DMS114 treated with DMSO at 0.1 percent for 48 hours (cell line): ENCODE data around the gene SCN4A.
"Not testable (repeated sequence)": the region's sequence is repeated elsewhere in the genome, so short reads cannot be mapped to it uniquely, and the experiment has no call there.

Experiments
- DNase-seq: peaks from one replicate; lab custom pipeline; 2025; ENCODE audit not compliant: unreplicated experiment; lab: John Stamatoyannopoulos, UW

Gene SCN4A

GRCh38 chr17:63986821-63987220 lies 14.1 kb upstream of the SCN4A start:
- no peak for DNase-seq

DNA sequence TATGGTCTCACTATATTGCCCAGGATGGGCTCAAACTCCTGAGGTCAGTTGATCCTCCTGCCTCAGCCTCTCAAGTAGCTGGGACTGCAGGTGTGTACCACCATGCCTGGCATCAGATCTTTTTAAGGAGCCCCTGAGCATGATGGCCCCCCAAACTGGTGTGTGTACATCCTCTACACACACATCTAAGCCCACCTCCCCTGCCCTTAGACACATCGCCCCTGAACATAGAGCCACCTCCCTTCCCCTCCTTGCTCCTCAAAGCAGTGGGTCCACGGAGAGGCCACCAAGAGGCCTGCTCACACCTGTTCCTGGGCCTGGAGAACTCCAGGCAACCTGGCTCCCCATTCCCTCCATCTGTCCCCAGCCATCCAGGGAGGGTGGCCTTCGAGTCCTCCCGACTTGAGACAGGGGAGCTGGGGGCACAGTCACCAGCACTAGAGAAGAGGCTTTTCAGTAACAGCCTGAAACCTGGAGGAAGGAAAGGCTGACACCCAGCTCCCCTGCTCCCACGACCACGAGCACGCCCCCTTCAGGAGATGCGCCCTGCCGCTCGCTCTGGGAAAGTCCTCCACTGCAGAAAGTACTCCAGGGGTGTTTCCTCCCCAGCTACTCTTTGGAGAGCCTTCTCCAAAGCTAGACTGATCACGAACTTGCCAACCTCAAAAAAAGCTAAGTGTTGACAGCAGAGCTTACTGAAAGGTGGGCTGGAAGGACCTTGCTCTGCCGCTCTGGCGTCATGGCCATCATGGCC lies 12.8 kb upstream of the SCN4A start:
- no peak for DNase-seq

DNA sequence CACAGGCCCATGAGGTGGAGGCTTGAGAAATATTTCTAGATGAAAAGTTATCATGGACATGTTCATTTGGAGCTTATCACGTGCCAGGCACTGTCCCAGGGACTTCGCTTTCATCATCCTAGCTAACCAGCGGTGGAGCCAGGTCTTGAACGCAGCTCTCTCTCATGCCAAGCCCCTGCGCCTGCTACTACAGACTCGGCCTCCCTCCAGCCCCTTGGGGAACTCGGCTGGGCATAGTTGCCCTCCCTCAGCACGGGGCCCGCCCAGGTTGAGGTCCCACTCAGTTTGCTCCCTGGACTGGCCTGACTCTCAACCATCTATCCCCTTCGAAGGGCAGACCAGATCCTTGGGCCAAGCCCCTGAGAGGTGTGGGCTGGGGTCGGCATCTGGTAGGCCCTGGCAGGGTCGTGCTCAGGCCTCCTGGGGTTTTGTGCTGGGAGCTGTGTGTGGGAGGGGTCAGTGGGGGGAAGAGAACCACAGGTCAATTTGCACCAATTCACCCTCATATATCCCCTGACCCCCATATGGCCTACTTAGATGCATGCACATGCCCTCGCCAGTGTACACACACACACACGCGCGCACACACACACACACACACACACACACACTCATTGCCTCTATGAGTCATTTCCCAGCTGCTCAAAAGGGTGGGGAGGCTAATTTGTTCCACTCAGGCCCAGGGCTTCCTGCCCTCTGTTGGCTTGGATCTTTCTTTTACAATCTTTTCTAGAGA lies 12.1 kb upstream of the SCN4A start:
- DNase-seq = no peak

- no peak for DNase-seq
These were observed 11.5 kb upstream of the SCN4A start for GRCh38 chr17:63984236-63984635.

DNA sequence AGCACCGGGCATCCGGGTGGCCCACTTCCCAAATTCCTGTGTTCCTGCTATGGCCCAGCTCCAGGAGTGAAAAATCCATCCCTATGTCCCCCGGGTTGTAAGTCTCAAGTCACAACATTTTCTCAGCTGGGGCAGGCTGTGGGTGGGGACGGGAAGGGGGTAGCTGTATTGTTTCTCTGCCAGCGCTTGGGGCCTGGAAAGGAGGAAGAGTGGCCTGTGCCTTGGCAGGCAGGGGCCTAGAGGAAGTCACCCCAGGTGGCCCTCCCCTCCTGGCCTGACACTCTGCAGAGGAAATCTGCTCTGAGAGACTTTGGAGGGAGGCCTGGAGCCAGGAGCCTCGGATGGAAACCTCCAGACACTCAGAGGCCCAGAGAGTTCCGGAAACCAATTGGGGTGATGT lies 10.6 kb upstream of the SCN4A start:
- no peak for DNase-seq

DNA sequence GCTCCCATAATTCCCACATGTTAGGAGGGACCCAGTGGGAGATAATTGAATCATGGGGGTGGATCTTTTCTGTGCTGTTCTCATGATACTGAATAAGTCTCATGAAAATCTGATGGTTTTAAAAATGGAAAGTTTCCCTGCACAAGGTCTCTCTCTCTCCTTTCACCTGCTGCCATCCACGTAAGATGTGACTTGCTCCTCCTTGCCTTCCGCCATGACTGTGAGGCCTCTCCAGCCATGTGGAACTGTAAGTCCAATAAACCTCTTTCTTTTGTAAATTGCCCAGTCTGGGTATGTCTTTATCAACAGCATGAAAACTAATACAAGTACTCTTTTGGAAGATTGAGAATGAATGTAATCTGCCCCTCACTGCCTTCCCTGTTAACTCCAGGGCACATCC lies 9.9 kb upstream of the SCN4A start:
- not testable (repeated sequence) for DNase-seq

DNA sequence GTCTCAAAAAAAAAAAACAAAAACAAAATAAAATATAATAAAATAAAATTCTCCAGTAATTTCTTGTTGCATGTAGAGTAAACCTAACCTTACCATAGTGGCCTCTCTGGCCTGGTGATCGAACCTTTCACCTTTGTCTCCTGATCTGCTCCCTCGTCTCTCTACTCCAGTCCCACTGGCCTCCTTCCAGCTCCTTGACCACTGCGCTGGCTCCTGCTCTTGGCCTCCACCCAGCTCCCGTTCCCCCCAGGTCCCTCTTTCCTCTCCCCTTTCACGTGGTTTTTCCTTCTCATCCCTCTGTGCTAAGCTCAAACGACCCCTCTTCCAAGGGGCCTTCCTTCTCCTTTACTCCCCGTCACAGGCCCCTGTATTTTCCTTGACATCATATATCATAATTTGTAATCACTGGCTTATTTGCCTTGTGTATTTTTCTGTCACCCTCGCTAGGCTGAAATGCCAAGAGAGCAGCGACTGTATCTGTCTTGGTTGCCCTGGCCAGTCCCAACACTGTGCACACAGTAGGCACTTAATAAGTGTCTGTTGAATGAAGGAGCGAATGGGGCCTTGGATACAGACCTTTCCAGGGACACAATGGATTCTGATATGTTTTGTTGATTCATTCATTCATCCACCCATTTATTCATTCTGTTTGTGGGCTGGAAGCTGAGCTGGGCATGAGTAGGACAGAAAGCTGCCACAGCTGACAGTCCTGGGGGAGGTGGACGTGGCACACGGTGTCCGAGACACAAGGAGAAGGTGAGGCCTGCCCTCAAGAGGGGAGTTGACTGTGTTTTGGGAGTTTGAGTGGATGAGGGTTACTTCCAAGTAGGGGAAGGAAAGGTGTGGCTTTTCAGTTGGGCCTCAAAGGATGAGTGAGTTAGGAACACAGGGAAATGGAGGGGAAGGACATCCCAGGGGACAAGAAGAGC lies 5.8 kb upstream of the SCN4A start:
- no peak for DNase-seq

- DNase-seq = no peak
These were observed 4.0 kb upstream of the SCN4A start for GRCh38 chr17:63976702-63977101.

GRCh38 chr17:63975541-63976092 lies 2.9 kb upstream of the SCN4A start:
- no peak for DNase-seq

DNA sequence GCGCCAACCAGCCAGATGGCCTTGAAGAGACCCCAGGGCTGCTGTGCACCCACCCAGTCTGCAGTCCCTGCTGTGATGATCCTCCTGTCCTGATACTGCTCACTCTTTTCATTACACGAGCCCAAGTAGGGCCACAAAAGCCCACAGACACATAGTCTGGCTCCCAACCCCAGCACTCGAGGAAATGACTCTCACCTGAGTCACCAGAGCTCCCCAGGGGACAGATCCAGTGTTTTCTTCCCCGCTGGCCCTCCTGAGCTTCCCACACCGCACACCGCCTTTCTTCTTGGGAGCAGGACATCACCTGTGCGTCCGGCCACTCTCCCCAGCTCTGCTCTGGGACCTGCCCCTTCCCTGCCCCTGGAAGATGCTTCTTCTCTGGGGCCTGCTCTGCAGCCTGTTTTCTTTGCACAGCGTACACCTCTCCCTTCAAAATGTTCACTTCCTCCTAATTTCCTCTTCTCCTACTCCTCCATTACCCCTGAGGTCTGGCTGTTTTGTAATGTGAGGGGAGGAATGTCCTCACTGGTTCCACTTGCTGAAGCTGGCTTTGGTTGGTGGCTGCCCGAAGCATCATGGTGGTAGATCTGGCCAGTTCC lies 2.0 kb upstream of the SCN4A start:
- DNase-seq = no peak

DNA sequence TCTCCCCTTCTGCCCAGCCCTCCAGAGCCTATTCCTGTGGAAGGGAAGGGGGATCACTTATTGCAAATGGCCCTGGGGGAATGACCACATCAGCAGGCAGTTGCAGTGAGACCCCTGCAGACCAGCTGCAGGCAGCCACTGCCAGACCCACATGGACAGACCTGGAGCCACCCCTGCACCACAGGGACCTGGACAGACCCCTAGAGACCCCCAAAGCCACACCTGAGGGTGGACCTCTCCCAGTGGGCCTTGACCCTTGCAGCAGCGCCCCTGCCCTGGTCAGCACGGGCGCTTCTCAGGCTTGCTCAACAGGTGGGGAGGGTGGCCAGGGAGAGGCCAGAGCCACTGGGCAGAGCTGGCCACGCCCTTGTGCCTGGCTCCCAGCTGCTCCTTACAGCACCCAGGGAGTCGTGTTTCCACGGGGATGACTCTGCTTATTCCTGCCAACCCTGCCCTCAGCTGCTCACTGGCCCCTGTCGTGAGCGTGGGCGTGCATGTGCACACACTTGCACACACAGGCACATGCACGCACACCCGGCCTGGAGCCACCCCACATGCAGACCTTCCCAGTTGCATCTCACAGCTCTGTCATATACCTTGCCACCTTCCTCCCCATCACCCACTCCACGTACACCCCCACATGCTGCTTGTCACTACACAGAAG lies 1.3 kb upstream of the SCN4A start:
- DNase-seq = no peak

GRCh38 chr17:63973247-63973646 lies 529 bp upstream of the SCN4A start:
- no peak for DNase-seq

DNA sequence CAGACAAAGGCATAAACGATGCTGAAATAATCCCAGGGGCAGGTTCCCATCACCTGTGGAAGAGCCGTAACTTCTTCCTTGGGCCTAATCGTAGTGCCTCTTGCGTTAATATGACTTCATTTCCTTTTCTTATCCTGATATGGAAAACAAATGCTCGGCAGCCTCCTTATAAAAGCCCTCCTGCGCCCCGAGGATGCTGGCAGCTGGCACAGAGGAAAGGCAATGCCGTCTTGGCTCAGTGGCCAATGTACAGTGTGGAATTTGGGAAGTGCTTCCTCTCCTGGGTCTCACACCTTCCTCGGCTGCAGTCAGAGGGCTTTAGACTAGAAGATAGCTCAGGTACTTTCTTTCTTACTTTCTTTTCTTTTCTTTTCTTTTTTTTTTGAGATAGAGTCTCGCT lies 3.4 kb downstream of the SCN4A start:
- no peak for DNase-seq

GRCh38 chr17:63967953-63968352 lies 4.8 kb downstream of the SCN4A start:
- no peak for DNase-seq

DNA sequence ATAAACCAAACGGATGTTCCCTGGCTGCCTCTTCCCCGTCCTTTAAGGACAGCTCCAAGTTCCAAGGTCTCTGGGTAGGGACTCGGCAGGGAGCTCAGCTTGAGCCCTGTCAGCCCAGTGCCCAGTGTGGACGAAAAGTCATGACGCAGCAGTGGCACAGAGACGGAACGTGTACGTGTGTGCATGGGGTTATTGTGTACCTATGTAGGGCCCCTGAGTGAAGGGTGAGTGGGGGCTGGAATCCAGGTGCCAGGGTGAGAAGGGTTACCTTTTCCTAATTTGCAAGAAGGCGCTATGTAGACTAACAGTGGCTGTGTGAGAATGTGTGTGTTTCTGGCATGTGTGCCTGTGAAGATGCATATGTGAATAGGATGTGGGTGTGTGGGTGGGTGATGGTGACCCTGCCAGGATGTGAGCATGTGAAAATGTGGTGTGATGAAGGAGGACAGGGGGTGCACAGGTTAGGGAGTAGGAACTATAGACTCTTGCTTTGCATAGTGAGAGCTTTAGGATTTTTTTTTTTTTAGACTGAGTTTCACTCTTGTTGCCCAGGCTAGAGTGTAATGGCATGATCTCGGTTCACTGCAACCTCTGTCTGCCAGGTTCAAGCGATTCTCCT lies 6.0 kb downstream of the SCN4A start:
- no peak for DNase-seq

GRCh38 chr17:63963123-63963522 lies 9.6 kb downstream of the SCN4A start:
- no peak for DNase-seq

GRCh38 chr17:63962298-63962744 lies 10.4 kb downstream of the SCN4A start:
- no peak for DNase-seq

GRCh38 chr17:63961355-63962212 lies 11.1 kb downstream of the SCN4A start:
- no peak for DNase-seq

DNA sequence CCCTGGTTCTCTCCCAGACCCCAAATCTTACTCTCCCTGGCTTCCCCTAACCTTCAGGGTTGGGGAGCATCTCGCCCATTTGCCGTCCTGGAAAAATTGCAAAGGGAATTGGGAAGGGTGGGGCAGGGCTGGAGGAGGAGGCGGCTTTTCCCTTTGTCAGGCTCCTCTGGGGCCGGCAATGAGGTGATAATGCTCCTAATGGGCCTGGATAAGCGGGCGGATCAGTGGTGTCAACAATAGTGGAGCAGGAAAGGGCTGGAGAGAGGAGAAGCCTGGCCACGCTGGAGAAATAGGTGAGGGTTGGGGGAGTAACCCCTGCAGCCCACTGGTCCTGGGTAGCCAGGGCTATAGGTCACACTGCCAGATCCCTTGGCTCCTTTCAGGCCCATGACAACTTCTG lies 12.3 kb downstream of the SCN4A start:
- DNase-seq = no peak
